Measurements from ENCODE around the gene HORMAD1.
A peak's percentile ranks its signal among the peaks of the same experiment; 100 is the strongest.

HORMAD1 gene

GRCh38 chr1:150706091-150706490, 14.6 kb downstream of the HORMAD1 start:
- no peak for DNase-seq
- Histone ChIP-seq H3K36me3 (ENCODE audit: control insufficient read depth, insufficient read depth, low read length) (no peaks in the 10 kb centered on the region), H3K9me3 (ENCODE audit: control insufficient read depth, low read length) (no peaks in the 10 kb centered on the region), H3K4me1 (ENCODE audit: control insufficient read depth, insufficient read depth, low read length, poor library complexity, severe bottlenecking) (no peaks in the 10 kb centered on the region), H3K27me3 (replicated peaks; ENCODE audit: control insufficient read depth, insufficient read depth, low read length, poor library complexity, severe bottlenecking) (no peaks in the 10 kb centered on the region), H3K4me3 (ENCODE audit: insufficient read depth, low read depth, low read length, poor library complexity, severe bottlenecking) (no peak overlapping the region), H3K27ac (ENCODE audit: insufficient read depth, low read length, poor library complexity, severe bottlenecking) (no peak overlapping the region)

GRCh38 chr1:150703427-150703826, 17.3 kb downstream of the HORMAD1 start:
- H3K36me3 ChIP-seq (ENCODE audit: control insufficient read depth, insufficient read depth, low read length), result no peaks in the 10 kb centered on the region
- H3K27me3 ChIP-seq (replicated peaks; ENCODE audit: control insufficient read depth, insufficient read depth, low read length, poor library complexity, severe bottlenecking), result no peaks in the 10 kb centered on the region
- no peak overlapping the region for H3K27ac ChIP-seq (ENCODE audit: insufficient read depth, low read length, poor library complexity, severe bottlenecking)
- H3K4me3 ChIP-seq (ENCODE audit: insufficient read depth, low read depth, low read length, poor library complexity, severe bottlenecking), result no peak overlapping the region
- H3K9me3 ChIP-seq (ENCODE audit: control insufficient read depth, low read length), result no peaks in the 10 kb centered on the region
- no peaks in the 10 kb centered on the region for H3K4me1 ChIP-seq (ENCODE audit: control insufficient read depth, insufficient read depth, low read length, poor library complexity, severe bottlenecking)
- no peak for DNase-seq

GRCh38 chr1:150696995-150697927, 23.4 kb downstream of the HORMAD1 start, which contains the start of gene GOLPH3L:
GOLPH3L (minus strand) TSS chr1:150697154; CDS start chr1:150694838, 2,316 bp downstream.
- no peaks in the 10 kb centered on the region for H3K27me3 ChIP-seq (replicated peaks; ENCODE audit: control insufficient read depth, insufficient read depth, low read length, poor library complexity, severe bottlenecking)
- peaks cover 12% of the 10 kb centered on the region for H3K36me3 ChIP-seq (ENCODE audit: control insufficient read depth, insufficient read depth, low read length)
- H3K9me3 ChIP-seq (ENCODE audit: control insufficient read depth, low read length), result no peaks in the 10 kb centered on the region
- H3K27ac ChIP-seq (ENCODE audit: insufficient read depth, low read length, poor library complexity, severe bottlenecking), result peak within 1 kb of the TSS; percentile 68
- H3K4me1 ChIP-seq (ENCODE audit: control insufficient read depth, insufficient read depth, low read length, poor library complexity, severe bottlenecking), result no peaks in the 10 kb centered on the region
- peak within 1 kb of the TSS; percentile 69 for H3K4me3 ChIP-seq (ENCODE audit: insufficient read depth, low read depth, low read length, poor library complexity, severe bottlenecking)
- DNase-seq, result peak; percentile 75 to 90 (median 83)

GRCh38 chr1:150696590-150696989, 24.1 kb downstream of the HORMAD1 start:
- peak overlapping the region; percentile 68 for H3K27ac ChIP-seq (ENCODE audit: insufficient read depth, low read length, poor library complexity, severe bottlenecking)
- peaks cover 18% of the 10 kb centered on the region for H3K36me3 ChIP-seq (ENCODE audit: control insufficient read depth, insufficient read depth, low read length)
- no peaks in the 10 kb centered on the region for H3K4me1 ChIP-seq (ENCODE audit: control insufficient read depth, insufficient read depth, low read length, poor library complexity, severe bottlenecking)
- no peaks in the 10 kb centered on the region for H3K9me3 ChIP-seq (ENCODE audit: control insufficient read depth, low read length)
- peak overlapping the region; percentile 69 for H3K4me3 ChIP-seq (ENCODE audit: insufficient read depth, low read depth, low read length, poor library complexity, severe bottlenecking)
- no peak for DNase-seq
- H3K27me3 ChIP-seq (replicated peaks; ENCODE audit: control insufficient read depth, insufficient read depth, low read length, poor library complexity, severe bottlenecking), result no peaks in the 10 kb centered on the region

- Histone ChIP-seq H3K9me3 (ENCODE audit: control insufficient read depth, low read length) (no peaks in the 10 kb centered on the region), H3K4me3 (ENCODE audit: insufficient read depth, low read depth, low read length, poor library complexity, severe bottlenecking) (peak overlapping the region; percentile 5), H3K27ac (ENCODE audit: insufficient read depth, low read length, poor library complexity, severe bottlenecking) (peak overlapping the region; percentile 68), H3K27me3 (replicated peaks; ENCODE audit: control insufficient read depth, insufficient read depth, low read length, poor library complexity, severe bottlenecking) (no peaks in the 10 kb centered on the region), H3K4me1 (ENCODE audit: control insufficient read depth, insufficient read depth, low read length, poor library complexity, severe bottlenecking) (no peaks in the 10 kb centered on the region), H3K36me3 (ENCODE audit: control insufficient read depth, insufficient read depth, low read length) (peaks cover 20% of the 10 kb centered on the region)
- DNase-seq, result no peak
Observed at GRCh38 chr1:150696162-150696561, 24.5 kb downstream of the HORMAD1 start.

GRCh38 chr1:150695561-150695960, 25.1 kb downstream of the HORMAD1 start:
- no peak overlapping the region for H3K27ac ChIP-seq (ENCODE audit: insufficient read depth, low read length, poor library complexity, severe bottlenecking)
- no peak overlapping the region for H3K4me3 ChIP-seq (ENCODE audit: insufficient read depth, low read depth, low read length, poor library complexity, severe bottlenecking)
- DNase-seq, result no peak
- H3K9me3 ChIP-seq (ENCODE audit: control insufficient read depth, low read length), result no peaks in the 10 kb centered on the region
- no peaks in the 10 kb centered on the region for H3K4me1 ChIP-seq (ENCODE audit: control insufficient read depth, insufficient read depth, low read length, poor library complexity, severe bottlenecking)
- no peaks in the 10 kb centered on the region for H3K27me3 ChIP-seq (replicated peaks; ENCODE audit: control insufficient read depth, insufficient read depth, low read length, poor library complexity, severe bottlenecking)
- peaks cover 20% of the 10 kb centered on the region for H3K36me3 ChIP-seq (ENCODE audit: control insufficient read depth, insufficient read depth, low read length)

- no peaks in the 10 kb centered on the region for H3K27me3 ChIP-seq (replicated peaks; ENCODE audit: control insufficient read depth, insufficient read depth, low read length, poor library complexity, severe bottlenecking)
- no peaks in the 10 kb centered on the region for H3K9me3 ChIP-seq (ENCODE audit: control insufficient read depth, low read length)
- DNase-seq, result no peak
- peaks cover 20% of the 10 kb centered on the region for H3K36me3 ChIP-seq (ENCODE audit: control insufficient read depth, insufficient read depth, low read length)
- H3K4me3 ChIP-seq (ENCODE audit: insufficient read depth, low read depth, low read length, poor library complexity, severe bottlenecking), result no peak overlapping the region
- H3K4me1 ChIP-seq (ENCODE audit: control insufficient read depth, insufficient read depth, low read length, poor library complexity, severe bottlenecking), result no peaks in the 10 kb centered on the region
- no peak overlapping the region for H3K27ac ChIP-seq (ENCODE audit: insufficient read depth, low read length, poor library complexity, severe bottlenecking)
Observed at GRCh38 chr1:150692720-150693119, 28.0 kb downstream of the HORMAD1 start.

GRCh38 chr1:150688763-150689162, 31.9 kb downstream of the HORMAD1 start:
- H3K27me3 ChIP-seq (replicated peaks; ENCODE audit: control insufficient read depth, insufficient read depth, low read length, poor library complexity, severe bottlenecking), result no peaks in the 10 kb centered on the region

GRCh38 chr1:150686275-150686674, 34.4 kb downstream of the HORMAD1 start:
- Histone ChIP-seq H3K27me3 (replicated peaks; ENCODE audit: control insufficient read depth, insufficient read depth, low read length, poor library complexity, severe bottlenecking) (no peaks in the 10 kb centered on the region), H3K4me3 (ENCODE audit: insufficient read depth, low read depth, low read length, poor library complexity, severe bottlenecking) (no peak overlapping the region), H3K36me3 (ENCODE audit: control insufficient read depth, insufficient read depth, low read length) (no peaks in the 10 kb centered on the region), H3K9me3 (ENCODE audit: control insufficient read depth, low read length) (no peaks in the 10 kb centered on the region), H3K4me1 (ENCODE audit: control insufficient read depth, insufficient read depth, low read length, poor library complexity, severe bottlenecking) (peaks cover 5% of the 10 kb centered on the region), H3K27ac (ENCODE audit: insufficient read depth, low read length, poor library complexity, severe bottlenecking) (no peak overlapping the region)
- no peak for DNase-seq

More at GRCh38 chr1:150688763-150689162, 31.9 kb downstream of the HORMAD1 start:
- H3K4me3 ChIP-seq (ENCODE audit: insufficient read depth, low read depth, low read length, poor library complexity, severe bottlenecking), result no peak overlapping the region
- peaks cover 5% of the 10 kb centered on the region for H3K4me1 ChIP-seq (ENCODE audit: control insufficient read depth, insufficient read depth, low read length, poor library complexity, severe bottlenecking)
- no peak for DNase-seq
- no peak overlapping the region for H3K27ac ChIP-seq (ENCODE audit: insufficient read depth, low read length, poor library complexity, severe bottlenecking)
- no peaks in the 10 kb centered on the region for H3K9me3 ChIP-seq (ENCODE audit: control insufficient read depth, low read length)
- H3K36me3 ChIP-seq (ENCODE audit: control insufficient read depth, insufficient read depth, low read length), result peaks cover 10% of the 10 kb centered on the region

GRCh38 chr1:150683914-150684313, 36.8 kb downstream of the HORMAD1 start:
- no peak for DNase-seq
- Histone ChIP-seq H3K9me3 (ENCODE audit: control insufficient read depth, low read length) (no peaks in the 10 kb centered on the region), H3K4me1 (ENCODE audit: control insufficient read depth, insufficient read depth, low read length, poor library complexity, severe bottlenecking) (peaks cover 5% of the 10 kb centered on the region), H3K27me3 (replicated peaks; ENCODE audit: control insufficient read depth, insufficient read depth, low read length, poor library complexity, severe bottlenecking) (no peaks in the 10 kb centered on the region), H3K27ac (ENCODE audit: insufficient read depth, low read length, poor library complexity, severe bottlenecking) (no peak overlapping the region), H3K4me3 (ENCODE audit: insufficient read depth, low read depth, low read length, poor library complexity, severe bottlenecking) (no peak overlapping the region), H3K36me3 (ENCODE audit: control insufficient read depth, insufficient read depth, low read length) (no peaks in the 10 kb centered on the region)

Data from effector memory CD4-positive, alpha-beta T cell (primary cell).